CD4-positive, alpha-beta T cell (primary cell): ENCODE data around the gene DPPA5. TPM values are rescaled to one million over a fixed set of nuclear protein-coding genes. Genes with fewer than 3 reads are reported as not detected.

ENCODE experiments used
- ATAC-seq: fragments of 200-7000 bp; cut with Tn5 transposase; one replicate; pipeline ENCODE4 v1.10.0; 2022; ENCODE audit warnings: mild to moderate bottlenecking; ENCODE audit not compliant: poor library complexity
- CTCF ChIA-PET: fragments of 350-600 bp; sonication (Branson Sonifier 250); formaldehyde crosslinking; loops from one replicate; lab custom pipeline; 2021; ENCODE audit warnings: antibody characterized with exemption, inconsistent platforms; lab: Charles Lee
- POLR2A ChIA-PET: fragments of 350-600 bp; sonication (Branson Sonifier 250); formaldehyde crosslinking; loops from one replicate; lab custom pipeline; 2021; ENCODE audit warnings: antibody characterized with exemption, inconsistent platforms; lab: Charles Lee
- DNase-seq, 14 experiments: peaks; one replicate each; pipeline ENCODE4 v3.0.0-alpha.2; 2013 to 2020; ENCODE audit warnings: mixed read lengths in 2 of 14
- H3K27ac ChIP-seq, 2 donors: one replicate each; pipeline versions ENCODE4 v1.5.1 to v1.7.0; 2013; ENCODE audit warnings: low read length in 2 of 2, low read depth in 1 of 2, mild to moderate bottlenecking in 1 of 2
- H3K27me3 ChIP-seq, 2 experiments: 1 replicate in 1 of 2; 2 replicates in 1 of 2; pipeline versions ENCODE4 v1.6.1 to v1.7.0; 2013; ENCODE audit warnings: low read length in 2 of 2, control low read depth in 1 of 2, mild to moderate bottlenecking in 1 of 2, moderate library complexity in 1 of 2; ENCODE audit not compliant: insufficient read depth in 2 of 2, control insufficient read depth in 1 of 2
- H3K36me3 ChIP-seq: one replicate; pipeline ENCODE4 v1.6.1; 2013; ENCODE audit warnings: low read length, control low read depth; ENCODE audit not compliant: insufficient read depth
- H3K4me1 ChIP-seq: one replicate; pipeline ENCODE4 v1.6.1; 2013; ENCODE audit warnings: low read length, control low read depth; ENCODE audit not compliant: insufficient read depth
- H3K4me3 ChIP-seq: one replicate; pipeline ENCODE4 v1.5.1; 2013; ENCODE audit warnings: mild to moderate bottlenecking, low read length, moderate library complexity
- H3K9me3 ChIP-seq, 2 experiments: 1 replicate in 1 of 2; 2 replicates in 1 of 2; pipeline versions ENCODE4 v1.6.1 to v1.7.0; 2013; ENCODE audit warnings: low read length in 2 of 2, mild to moderate bottlenecking in 2 of 2, control low read depth in 1 of 2, moderate library complexity in 1 of 2; ENCODE audit not compliant: control insufficient read depth in 1 of 2, insufficient read depth in 1 of 2
- H3K27ac Mint-ChIP-seq: one replicate; pipeline ENCODE4 v1.8.0; 2020; ENCODE audit warnings: mixed read lengths
- H3K27me3 Mint-ChIP-seq: one replicate; pipeline ENCODE4 v1.8.0; 2021; ENCODE audit warnings: mixed read lengths
- H3K36me3 Mint-ChIP-seq: one replicate; pipeline ENCODE4 v1.8.0; 2021; ENCODE audit warnings: low read depth, mixed read lengths
- H3K4me1 Mint-ChIP-seq: one replicate; pipeline ENCODE4 v1.8.0; 2021; ENCODE audit warnings: low read depth, mixed read lengths
- H3K4me3 Mint-ChIP-seq: one replicate; pipeline ENCODE4 v1.8.0; 2020; ENCODE audit warnings: mild to moderate bottlenecking, mixed read lengths
- H3K9me3 Mint-ChIP-seq: one replicate; pipeline ENCODE4 v1.8.0; 2020; ENCODE audit warnings: mixed read lengths
- CTCF ChIP-seq: fragments of 200-600 bp; IDR thresholded peaks from one replicate; pipeline ENCODE4 v1.8.0; 2022; ENCODE audit warnings: antibody characterized with exemption, mild to moderate bottlenecking
- intact Hi-C, 2 experiments: fragments of 100-400 bp; cut with DNase I in 1 of 2; cut with micrococcal nuclease in 1 of 2; formaldehyde crosslinking; loops; one replicate each; pipeline versions ENCODE4 v1.15.1 to v1.9.0; 2023 to 2025; cut with DNase I, micrococcal nuclease
- total RNA-seq, 174 experiments: library from RNA in 2 of 174; stranded (reverse) in 2 of 174; gene quantifications; one replicate each; pipeline ENCODE4 v1.2.3 and lab custom pipeline; 2021 to 2026

The DPPA5 gene
- total RNA-seq, 2 experiments from 2014 or later, result not detected

- no peaks in the 10 kb centered on the region for H3K27me3 Mint-ChIP-seq
- peak overlapping the region; percentile 36 for H3K4me3 Mint-ChIP-seq
- CTCF ChIA-PET, result interaction anchor here (0.9 kb wide), 1 partner anchor 10 kb away, joined by 4 read pairs; no protein-coding TSS in a partner anchor
- ATAC-seq (no peak), DNase-seq (peak in 3 of 14 experiments; percentile 32 to 61 (median 44))
- H3K27ac Mint-ChIP-seq, result peak overlapping the region; percentile 60
- POLR2A ChIA-PET, result interaction anchor here (1.0 kb wide), 1 partner anchor 262 kb away, joined by 3 read pairs; the partner anchor contains the start of gene SLC17A5
- intact Hi-C loops, result no loop called here
- peak overlapping the region in 1 of 2 donors; percentile 50 for H3K27ac ChIP-seq
- H3K4me1 ChIP-seq, result peaks cover 25% of the 10 kb centered on the region
- no peaks in the 10 kb centered on the region for H3K27me3 ChIP-seq
- no peaks in the 10 kb centered on the region for H3K36me3 ChIP-seq
- H3K9me3 ChIP-seq, result peaks cover 0 to 7% of the 10 kb centered on the region in 2 experiments
- no peak for TF ChIP-seq CTCF
- H3K4me3 ChIP-seq, result no peak overlapping the region
- peaks cover 27% of the 10 kb centered on the region for H3K4me1 Mint-ChIP-seq
- H3K36me3 Mint-ChIP-seq, result no peaks in the 10 kb centered on the region
- no peaks in the 10 kb centered on the region for H3K9me3 Mint-ChIP-seq
Observed at GRCh38 chr6:73391675-73392074, 37.6 kb upstream of the DPPA5 start.

- POLR2A ChIA-PET, result interaction anchor here (0.7 to 0.8 kb wide), 2 partner anchors 72 to 198 kb away, joined by 3 to 4 read pairs; partner anchors contain the start of gene MTO1
- H3K9me3 Mint-ChIP-seq, result no peaks in the 10 kb centered on the region
- no peak for TF ChIP-seq CTCF
- ATAC-seq, result no peak
- H3K4me3 ChIP-seq, result no peak overlapping the region
- peaks cover 23% of the 10 kb centered on the region for H3K4me1 Mint-ChIP-seq
- peaks cover 25% of the 10 kb centered on the region for H3K4me1 ChIP-seq
- H3K27me3 Mint-ChIP-seq, result no peaks in the 10 kb centered on the region
- H3K27ac Mint-ChIP-seq, result no peak overlapping the region
- no peak overlapping the region for H3K27ac ChIP-seq
- H3K27me3 ChIP-seq, result no peaks in the 10 kb centered on the region
- H3K36me3 ChIP-seq, result no peaks in the 10 kb centered on the region
- no peaks in the 10 kb centered on the region for H3K36me3 Mint-ChIP-seq
- peaks cover 0 to 4% of the 10 kb centered on the region in 2 experiments for H3K9me3 ChIP-seq
- CTCF ChIA-PET, result no interaction called here
- intact Hi-C loops, result loop anchor here in 1 of 2 experiments (10.0 kb wide), 1 partner anchor 105 kb away; no protein-coding TSS in a partner anchor
- DNase-seq, result no peak
- peak overlapping the region; percentile 20 for H3K4me3 Mint-ChIP-seq
Observed at GRCh38 chr6:73389854-73390253, 35.8 kb upstream of the DPPA5 start.

- H3K4me1 Mint-ChIP-seq, result peaks cover 19% of the 10 kb centered on the region
- H3K27ac Mint-ChIP-seq, result peak overlapping the region; percentile 77
- intact Hi-C loops, result loop anchor here in 1 of 2 experiments (10.0 kb wide), 1 partner anchor 104 kb away; no protein-coding TSS in a partner anchor
- H3K4me3 ChIP-seq, result peak overlapping the region; percentile 71
- H3K4me3 Mint-ChIP-seq, result peak overlapping the region; percentile 82
- H3K9me3 ChIP-seq, result no peaks in the 10 kb centered on the region
- ChIA-PET POLR2A (interaction anchor here (0.9 to 1.7 kb wide), 6 partner anchors 24 to 132 kb away, joined by 3 to 13 read pairs (median 6); partner anchors contain the start of genes CGAS, EEF1A1 and MTO1), CTCF (interaction anchor here (1.2 kb wide), 1 partner anchor 26 kb away, joined by 3 read pairs; no protein-coding TSS in a partner anchor)
- no peaks in the 10 kb centered on the region for H3K27me3 ChIP-seq
- no peaks in the 10 kb centered on the region for H3K36me3 ChIP-seq
- peak overlapping the region in 1 of 2 donors; percentile 59 for H3K27ac ChIP-seq
- H3K4me1 ChIP-seq, result peaks cover 23% of the 10 kb centered on the region
- peak; percentile 48 for TF ChIP-seq CTCF
- H3K9me3 Mint-ChIP-seq, result no peaks in the 10 kb centered on the region
- H3K36me3 Mint-ChIP-seq, result no peaks in the 10 kb centered on the region
- ATAC-seq, result peak; percentile 71
- peak in 13 of 14 experiments; percentile 11 to 81 (median 41) for DNase-seq
- no peaks in the 10 kb centered on the region for H3K27me3 Mint-ChIP-seq
Observed at GRCh38 chr6:73388800-73389512, 34.9 kb upstream of the DPPA5 start.
